Suprapubic skin (tissue), 4 donors: Measurements from ENCODE around the gene IGFBP7.

Experiments
- CTCF ChIP-seq, 2 donors: fragments of 200-600 bp in 1 of 2; fragments of 450-650 bp in 1 of 2; sonication (generic) in 1 of 2; IDR thresholded peaks; one replicate each; pipeline ENCODE4 v1.5.1; 2016 to 2019; ENCODE audit warnings: antibody characterized with exemption in 2 of 2, mild to moderate bottlenecking in 1 of 2, moderate library complexity in 1 of 2
- POLR2A ChIP-seq, 2 donors: fragments of 450-650 bp; IDR thresholded peaks; one replicate each; pipeline ENCODE4 v1.6.1; 2017; ENCODE audit warnings: antibody characterized with exemption in 2 of 2, mild to moderate bottlenecking in 2 of 2, moderate library complexity in 2 of 2
- POLR2AphosphoS5 ChIP-seq, 3 donors: sonication (generic); formaldehyde crosslinking; IDR thresholded peaks; one replicate each; pipeline ENCODE4 v1.6.1; 2017; ENCODE audit warnings: antibody characterized with exemption in 3 of 3

- TF ChIP-seq POLR2A (IDR thresholded peaks at IDR 0.05) (no peak), CTCF (IDR thresholded peaks at IDR 0.05) (no peak), POLR2AphosphoS5 (IDR thresholded peaks at IDR 0.05) (no peak)
These were observed 46.1 kb downstream of the IGFBP7 start for GRCh38 chr4:57064120-57064519.
